Panc1 (cell line): ENCODE measurements around the gene IGBP1.

Experiments
- CTCF ChIP-seq: fragments of 450-650 bp; IDR thresholded peaks from 2 replicates; pipeline ENCODE4 v1.5.1; 2017; ENCODE audit warnings: mild to moderate bottlenecking
- POLR2AphosphoS5 ChIP-seq: IDR thresholded peaks from 2 replicates; pipeline ENCODE4 v1.6.1; 2012; ENCODE audit warnings: mild to moderate bottlenecking, low read depth, low read length, moderate library complexity
- REST ChIP-seq, 2 experiments: IDR thresholded peaks; 2 replicates each; pipeline ENCODE4 v1.6.1; 2011 to 2012; ENCODE audit warnings: low read depth in 2 of 2, control low read depth in 1 of 2, low read length in 1 of 2, mild to moderate bottlenecking in 1 of 2, moderate library complexity in 1 of 2; ENCODE audit not compliant: insufficient read depth in 1 of 2
- TCF7L2 ChIP-seq: IDR thresholded peaks from 2 replicates; pipeline ENCODE4 v1.6.1; 2011; ENCODE audit warnings: mild to moderate bottlenecking, low read depth, low read length, inconsistent platforms

- TF ChIP-seq CTCF (no peak), POLR2AphosphoS5 (no peak), TCF7L2 (no peak), REST (IDR thresholded peaks at IDR 0.05; ENCODE audit: insufficient read depth in 1 of 2, low read depth in 2 of 2, low read length in 1 of 2) (no peak)
These were observed 49.8 kb downstream of the IGBP1 start for GRCh38 chrX:70183091-70183490.
